Psoas muscle (tissue), 8 donors: Measurements from ENCODE around the gene KCNA3. TPM values are rescaled to one million over a fixed set of nuclear protein-coding genes. Genes with fewer than 3 reads are reported as not detected.

Experiments
- ATAC-seq, 4 donors: fragments of 200-7000 bp; cut with Tn5 transposase; one replicate each; pipeline ENCODE4 v1.9.1; 2020; ENCODE audit warnings: moderate library complexity in 3 of 4, mild to moderate bottlenecking in 2 of 4
- DNase-seq, 2 donors: peaks; one replicate each; pipeline ENCODE4 v3.0.0-alpha.2; 2020
- H3K27ac ChIP-seq: fragments of 200-600 bp; one replicate; pipeline ENCODE4 v1.8.0; 2022
- H3K27me3 ChIP-seq, 3 donors: fragments of 200-600 bp in 1 of 3; one replicate each; pipeline versions ENCODE4 v1.6.1 to v1.8.0; 2013 to 2022; ENCODE audit warnings: low read length in 2 of 3, mild to moderate bottlenecking in 2 of 3, moderate library complexity in 1 of 3; ENCODE audit not compliant: insufficient read depth in 3 of 3
- H3K36me3 ChIP-seq, 2 donors: fragments of 200-600 bp in 1 of 2; one replicate each; pipeline versions ENCODE4 v1.6.1 to v1.8.0; 2013 to 2022; ENCODE audit warnings: low read depth in 1 of 2, mild to moderate bottlenecking in 1 of 2, moderate library complexity in 1 of 2; ENCODE audit not compliant: insufficient read depth in 1 of 2
- H3K4me1 ChIP-seq: fragments of 200-600 bp; one replicate; pipeline ENCODE4 v1.8.0; 2022
- H3K4me3 ChIP-seq: fragments of 200-600 bp; one replicate; pipeline ENCODE4 v1.8.0; 2022; ENCODE audit warnings: mild to moderate bottlenecking
- H3K9me3 ChIP-seq: fragments of 200-600 bp; one replicate; pipeline ENCODE4 v1.8.0; 2022
- CTCF ChIP-seq: fragments of 200-600 bp; IDR thresholded peaks from one replicate; pipeline ENCODE4 v1.8.0; 2022; ENCODE audit warnings: antibody characterized with exemption
- WGBS, 3 donors: extraction: QIAGEN DNeasy Blood & Tissue Kit; methylation state at CpG; one replicate each; pipeline versions ENCODE4 v1.1.6 to v1.1.7; 2013; 5-methylcytosine and 5-hydroxymethylcytosine counted together
- intact Hi-C, 2 donors: fragments of 100-400 bp; cut with DNase I; formaldehyde crosslinking; loops; one replicate each; pipeline versions ENCODE4 v1.11.0 to v1.14.2; 2022
- polyA plus RNA-seq, 3 donors: library from polyadenylated mRNA; stranded (reverse); fragments of 200-250 nt; gene quantifications; one replicate each; pipeline ENCODE4 v1.2.3, GENCODE V29; 2013
- total RNA-seq, 4 donors: library from RNA; stranded (reverse); fragmentation: NEBNext Ultra II Directional in 2 of 4; extraction: Animal tissue kit (Norgen Biotek cat#: 25700) in 2 of 4; gene quantifications; one replicate each; pipeline versions ENCODE4 v1.2.1 to v1.2.4, GENCODE V29; 2021 to 2023
- donor health status: healthy with polysubstance abuse.
- donor health status: DM: no; HTN: no; CAD: no; lungs with moderate emphysema.
- donor health status: Bipolar disorder and iron deficiency.
- donor health status: healthy.
- donor health status: DM: yes; HTN: yes; CAD: no.
- donor health status: DM: no; HTN: no; CAD: no.
- donor health status: DM: no; HTN: no; CAD: no.
- donor health status: DM: yes; HTN: yes; CAD: no.

The KCNA3 gene
- total and polyA plus RNA-seq, 7 donors = 0.08 to 0.56 (median 0.16) TPM; not detected in 4

- Histone ChIP-seq H3K9me3 (no peaks in the 10 kb centered on the region), H3K4me1 (no peaks in the 10 kb centered on the region), H3K27me3 (no peaks in the 10 kb centered on the region), H3K4me3 (no peak overlapping the region), H3K27ac (no peak overlapping the region), H3K36me3 (no peaks in the 10 kb centered on the region)
- no peak for ATAC-seq
- WGBS, 3 donors = 88 to 96% (median 94%) methylated on average over 4 of the region's 4 CpGs
- intact Hi-C loops = no loop called here
- TF ChIP-seq CTCF = no peak
- DNase-seq = no peak
Observed at GRCh38 chr1:110636149-110636935, 38.4 kb downstream of the KCNA3 start.

- WGBS, 3 donors = 70 to 88% (median 71%) methylated on average over 2 of the region's 2 CpGs
- Histone ChIP-seq H3K27me3 (no peaks in the 10 kb centered on the region), H3K27ac (no peak overlapping the region), H3K36me3 (no peaks in the 10 kb centered on the region), H3K4me3 (no peak overlapping the region), H3K4me1 (no peaks in the 10 kb centered on the region), H3K9me3 (no peaks in the 10 kb centered on the region)
- TF ChIP-seq CTCF = no peak
- intact Hi-C loops = no loop called here
- DNase-seq (no peak), ATAC-seq (no peak)
Observed at GRCh38 chr1:110635434-110635833, 39.3 kb downstream of the KCNA3 start.

GRCh38 chr1:110634455-110635311 is 40.1 kb downstream of the KCNA3 start:
- ATAC-seq (peak; percentile 86 to 90 (median 88)), DNase-seq (peak; percentile 74 to 88)
- H3K4me3 ChIP-seq = no peak overlapping the region
- intact Hi-C loops = loop anchor here in 1 of 2 donors (5.0 kb wide), 1 partner anchor 133 kb away; no protein-coding TSS in a partner anchor
- H3K9me3 ChIP-seq = no peaks in the 10 kb centered on the region
- no peak for TF ChIP-seq CTCF
- WGBS, 3 donors = 15 to 22% (median 18%) methylated on average over 7 of the region's 7 CpGs
- no peak overlapping the region for H3K27ac ChIP-seq
- H3K36me3 ChIP-seq = no peaks in the 10 kb centered on the region
- H3K27me3 ChIP-seq = no peaks in the 10 kb centered on the region
- H3K4me1 ChIP-seq = no peaks in the 10 kb centered on the region

GRCh38 chr1:110634086-110634454 is 40.7 kb downstream of the KCNA3 start:
- Histone ChIP-seq H3K4me3 (no peak overlapping the region), H3K9me3 (no peaks in the 10 kb centered on the region), H3K27ac (no peak overlapping the region), H3K36me3 (no peaks in the 10 kb centered on the region), H3K4me1 (no peaks in the 10 kb centered on the region), H3K27me3 (no peaks in the 10 kb centered on the region)
- intact Hi-C loops = loop anchor here in 1 of 2 donors (5.0 kb wide), 1 partner anchor 133 kb away; no protein-coding TSS in a partner anchor
- DNase-seq (no peak), ATAC-seq (no peak)
- WGBS, 3 donors = 27 to 61% (median 37%) methylated on average over 1 of the region's 1 CpG
- TF ChIP-seq CTCF = no peak
